ENCODE data around the gene TBC1D25. TPM values are rescaled to one million over a fixed set of nuclear protein-coding genes. Genes with fewer than 3 reads are reported as not detected.

The TBC1D25 gene
- total and polyA plus RNA-seq, 2 of the 4 experiments (the other 2 are of a cell fraction), result 11.3 to 15.9 TPM

DNA sequence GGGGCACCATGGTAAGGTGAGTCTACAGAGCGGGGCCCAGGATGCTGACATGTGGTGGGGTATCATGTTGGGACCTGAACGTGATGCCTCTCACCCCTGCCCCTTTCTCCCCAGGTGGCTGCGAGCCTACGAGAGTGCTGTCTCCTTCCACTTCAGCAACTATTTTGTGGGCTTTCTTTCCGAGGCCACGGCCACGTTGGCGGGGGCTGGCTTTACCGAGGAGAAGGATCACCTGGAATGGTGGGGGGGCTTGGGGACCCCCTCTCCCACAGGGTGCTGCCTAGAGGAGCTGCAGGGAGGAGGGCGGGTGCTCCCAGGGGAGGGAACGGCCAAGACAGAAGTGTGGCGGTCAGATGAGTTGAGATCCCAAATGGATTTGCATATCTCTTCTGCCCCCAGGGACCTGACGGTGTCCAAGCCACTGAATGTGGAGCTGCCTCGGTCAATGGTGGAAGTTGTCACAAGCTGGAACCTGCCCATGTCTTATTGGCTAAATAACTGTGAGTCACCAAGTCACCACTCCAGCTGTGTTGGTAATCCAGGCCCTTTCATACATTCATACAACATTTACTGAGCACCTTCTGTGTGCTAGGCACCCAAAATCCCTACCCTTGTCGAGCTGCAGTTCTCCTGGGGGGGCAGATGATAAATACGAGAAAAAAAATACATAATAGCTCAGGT, 25.2 kb upstream of the TBC1D25 start:
- dilution Hi-C loops (cut with HindIII; ENCODE audit: low sequenced_read_pairs, unreplicated experiment) (no loop called here), intact Hi-C loops (cut with micrococcal nuclease) (no loop called here), in situ Hi-C loops (cut with MboI; ENCODE audit: low sequenced_read_pairs) (no loop called here)
- peak overlapping the region; percentile 15 for H2AK9ac ChIP-seq (replicated peaks; ENCODE audit: low read depth, low read length, poor library complexity)
- no peak overlapping the region for H4K8ac ChIP-seq (ENCODE audit: low read depth in 2 of 2, low read length in 2 of 2)
- no peak overlapping the region for H3K4me2 ChIP-seq (ENCODE audit: low read depth, low read length)
- no peak overlapping the region for H3K9ac ChIP-seq (ENCODE audit: low read depth, low read length)
- H2BK20ac ChIP-seq (ENCODE audit: low read depth, low read length), result no peak overlapping the region
- no peak overlapping the region for H2BK15ac ChIP-seq (ENCODE audit: low read depth, low read length)
- no peak overlapping the region for H3K18ac ChIP-seq (ENCODE audit: low read depth, low read length)
- no peak overlapping the region for H3K4ac ChIP-seq (ENCODE audit: low read depth, low read length)
- no peak overlapping the region for H3K23ac ChIP-seq (ENCODE audit: low read depth, low read length)
- WGBS, 2 experiments (ENCODE audit: extremely low coverage in 2 of 2, insufficient read length in 1 of 2), result 60% methylated on average over 1 of the region's 16 CpGs; no CpG with 5 or more reads in 1 of the 2 experiments
- no peak overlapping the region for H2AFZ ChIP-seq (replicated peaks; ENCODE audit: low read length, poor library complexity)
- CTCF ChIA-PET, result no interaction called here
- no TSS peak for BruUV-seq (replicated peaks)
- no peaks in the 10 kb centered on the region for H3K9me1 ChIP-seq (ENCODE audit: insufficient read depth, low read length)
- no peak overlapping the region for H3K27ac ChIP-seq (ENCODE audit: insufficient read depth, low read length)
- no peak overlapping the region for H2BK120ac ChIP-seq (ENCODE audit: low read depth, low read length)
- no peaks in the 10 kb centered on the region; the same call in 1 of the 2 replicates for H3K9me3 ChIP-seq (ENCODE audit: control insufficient read depth, insufficient read depth, low read length)
- DNase-seq (no peak), ATAC-seq (ENCODE audit: low read depth) (no peak)
- H4K5ac ChIP-seq (ENCODE audit: low read depth, low read length), result no peak overlapping the region
- no peaks in the 10 kb centered on the region for H3K27me3 ChIP-seq (ENCODE audit: control insufficient read depth, insufficient read depth, low read length)
- H3K56ac ChIP-seq (ENCODE audit: extremely low read depth, insufficient read depth, low read length), result no peak overlapping the region
- H3K4me1 ChIP-seq (ENCODE audit: control insufficient read depth, insufficient read depth, low read length), result no peaks in the 10 kb centered on the region
- no peak overlapping the region for H3K14ac ChIP-seq (replicated peaks; ENCODE audit: low read depth, low read length)
- POLR2A ChIA-PET (ENCODE audit: unreplicated experiment), result no interaction called here
- H3K36me3 ChIP-seq (ENCODE audit: control insufficient read depth, insufficient read depth, low read length), result peaks cover 3% of the 10 kb centered on the region
- H4K91ac ChIP-seq (ENCODE audit: insufficient read depth, low read depth, low read length), result no peak overlapping the region
- peaks cover 3 to 5% of the 10 kb centered on the region in 2 experiments; a peak in 2 of 4 replicates for H3K79me1 ChIP-seq (ENCODE audit: low read depth in 1 of 2, low read length in 2 of 2)
- H3K4me3 ChIP-seq (ENCODE audit: insufficient read depth, low read depth, low read length), result no peak overlapping the region
- no peak overlapping the region for H2AK5ac ChIP-seq (ENCODE audit: low read depth, low read length)
- no peak overlapping the region for H2BK5ac ChIP-seq (ENCODE audit: low read depth, low read length, poor library complexity, severe bottlenecking)
- TF ChIP-seq MAZ (IDR thresholded peaks at IDR 0.05; ENCODE audit: borderline replicate concordance, low read depth, low read length), result no peak
- no peak for TF ChIP-seq MXI1 (IDR thresholded peaks at IDR 0.05; ENCODE audit: borderline replicate concordance, low read depth, low read length)
- no peak for TF ChIP-seq RFX5 (IDR thresholded peaks at IDR 0.05; ENCODE audit: low read depth, low read length)
- TF ChIP-seq RCOR1 (IDR thresholded peaks at IDR 0.05; ENCODE audit: insufficient replicate concordance, low read length), result no peak
- no peak for TF ChIP-seq RAD21 (IDR thresholded peaks at IDR 0.05; ENCODE audit: low read length)
- TF ChIP-seq BHLHE40 (IDR thresholded peaks at IDR 0.05; ENCODE audit: low read depth, low read length), result no peak
- no peak for TF ChIP-seq SMC3 (IDR thresholded peaks at IDR 0.05; ENCODE audit: low read depth, low read length)
- TF ChIP-seq CHD1 (IDR thresholded peaks at IDR 0.05; ENCODE audit: low read depth, low read length), result no peak
- H4K20me1 ChIP-seq (ENCODE audit: insufficient read depth, low read length), result no peaks in the 10 kb centered on the region

All from IMR-90 (cell line).